Adipocyte (in vitro differentiated cells): ENCODE data around the gene SLC6A8.

Experiments used
- DNase-seq: peaks from one replicate; pipeline ENCODE4 v3.0.0-alpha.2; 2015; ENCODE audit warnings: low read depth
- H3K27me3 ChIP-seq: replicated peaks from 2 replicates; pipeline ENCODE4 v1.7.0; 2013; ENCODE audit warnings: mild to moderate bottlenecking, low read length, moderate library complexity; ENCODE audit not compliant: control insufficient read depth, insufficient read depth
- H3K36me3 ChIP-seq: 2 replicates; pipeline ENCODE4 v1.7.0; 2013; ENCODE audit warnings: low read length, mild to moderate bottlenecking, moderate library complexity; ENCODE audit not compliant: control insufficient read depth, insufficient read depth, severe bottlenecking
- H3K4me1 ChIP-seq: 2 replicates; pipeline ENCODE4 v1.7.0; 2013; ENCODE audit warnings: mild to moderate bottlenecking, low read length, moderate library complexity; ENCODE audit not compliant: control insufficient read depth, insufficient read depth
- H3K4me3 ChIP-seq: 2 replicates; pipeline ENCODE4 v1.7.0; 2013; ENCODE audit warnings: mild to moderate bottlenecking, low read length, moderate library complexity
- H3K9ac ChIP-seq: 2 replicates; pipeline ENCODE4 v1.7.0; 2013; ENCODE audit warnings: mild to moderate bottlenecking, low read length, moderate library complexity
- H3K9me3 ChIP-seq: 2 replicates; pipeline ENCODE4 v1.7.0; 2013; ENCODE audit warnings: mild to moderate bottlenecking, low read length, moderate library complexity; ENCODE audit not compliant: control insufficient read depth

Gene SLC6A8

GRCh38 chrX:153687121-153688039 is at the start of gene SLC6A8:
Gene SLC6A8, plus strand, starts transcription at chrX:153687926. Its CDS starts 649 bp downstream, at chrX:153688575.
- H3K9me3 ChIP-seq = peaks cover 6% of the 10 kb centered on the region
- no peaks in the 10 kb centered on the region for H3K36me3 ChIP-seq
- peak within 1 kb of the TSS; percentile 71 for H3K4me3 ChIP-seq
- H3K4me1 ChIP-seq = peaks cover 7% of the 10 kb centered on the region
- DNase-seq = peak; percentile 79
- no peaks in the 10 kb centered on the region for H3K27me3 ChIP-seq
- no peak within 1 kb of the TSS for H3K9ac ChIP-seq

GRCh38 chrX:153638041-153638371 is 49.7 kb upstream of the SLC6A8 start:
- no peak for DNase-seq
- no peak overlapping the region for H3K4me3 ChIP-seq
- no peaks in the 10 kb centered on the region for H3K9me3 ChIP-seq
- peaks cover 41% of the 10 kb centered on the region for H3K27me3 ChIP-seq
- no peaks in the 10 kb centered on the region for H3K4me1 ChIP-seq
- no peak overlapping the region for H3K9ac ChIP-seq
- H3K36me3 ChIP-seq = no peaks in the 10 kb centered on the region

- Histone ChIP-seq H3K27me3 (peaks cover 44% of the 10 kb centered on the region), H3K9me3 (no peaks in the 10 kb centered on the region), H3K9ac (no peak overlapping the region), H3K4me3 (no peak overlapping the region), H3K4me1 (peaks cover 1% of the 10 kb centered on the region), H3K36me3 (no peaks in the 10 kb centered on the region)
- no peak for DNase-seq
These were observed 49.1 kb upstream of the SLC6A8 start for GRCh38 chrX:153638436-153639176.

DNA sequence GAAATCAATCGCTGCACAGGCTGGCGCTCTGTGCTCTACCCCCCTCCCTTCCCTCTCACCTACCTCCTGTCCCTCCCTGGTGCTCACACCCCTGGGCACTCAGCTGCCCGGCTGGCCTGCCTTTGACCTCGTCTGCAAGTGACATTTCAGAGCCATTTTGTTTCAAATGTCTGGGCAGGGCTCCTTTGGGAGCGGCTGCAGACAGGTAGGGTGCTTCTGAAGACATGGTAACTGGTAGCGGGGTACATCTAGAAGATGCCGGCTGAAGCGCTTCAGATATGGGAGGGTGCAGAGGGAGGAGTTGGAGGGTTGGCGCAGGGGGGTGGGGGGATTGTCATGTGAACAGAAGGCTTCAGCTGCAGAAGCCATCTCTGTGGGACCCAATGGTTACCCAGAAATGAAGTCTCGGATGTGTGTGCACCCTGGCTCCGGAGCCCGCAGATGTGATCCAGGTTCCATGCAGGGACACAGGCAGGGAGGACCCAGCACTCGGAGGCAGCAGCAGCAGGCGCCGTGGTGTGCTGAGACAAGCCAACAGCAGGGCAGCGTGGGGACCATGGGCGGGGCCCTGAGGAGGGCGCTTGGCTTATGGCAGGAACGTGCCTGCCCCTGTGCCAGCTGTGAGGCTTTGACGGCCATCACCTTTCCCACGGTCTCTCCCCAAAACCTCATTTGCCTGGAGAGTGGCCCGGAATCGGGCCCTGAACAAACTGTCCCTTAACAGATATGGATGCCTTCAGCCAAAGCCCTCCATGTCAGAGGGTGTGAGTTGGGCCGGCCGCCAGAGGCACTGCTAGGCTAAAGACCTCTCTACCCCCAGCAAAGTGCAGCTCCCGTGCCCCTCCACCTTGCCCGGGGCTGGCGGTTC is 48.3 kb upstream of the SLC6A8 start:
- no peaks in the 10 kb centered on the region for H3K36me3 ChIP-seq
- peaks cover 3% of the 10 kb centered on the region for H3K4me1 ChIP-seq
- no peak for DNase-seq
- peaks cover 39% of the 10 kb centered on the region for H3K27me3 ChIP-seq
- no peak overlapping the region for H3K4me3 ChIP-seq
- H3K9ac ChIP-seq = no peak overlapping the region
- H3K9me3 ChIP-seq = no peaks in the 10 kb centered on the region

DNA sequence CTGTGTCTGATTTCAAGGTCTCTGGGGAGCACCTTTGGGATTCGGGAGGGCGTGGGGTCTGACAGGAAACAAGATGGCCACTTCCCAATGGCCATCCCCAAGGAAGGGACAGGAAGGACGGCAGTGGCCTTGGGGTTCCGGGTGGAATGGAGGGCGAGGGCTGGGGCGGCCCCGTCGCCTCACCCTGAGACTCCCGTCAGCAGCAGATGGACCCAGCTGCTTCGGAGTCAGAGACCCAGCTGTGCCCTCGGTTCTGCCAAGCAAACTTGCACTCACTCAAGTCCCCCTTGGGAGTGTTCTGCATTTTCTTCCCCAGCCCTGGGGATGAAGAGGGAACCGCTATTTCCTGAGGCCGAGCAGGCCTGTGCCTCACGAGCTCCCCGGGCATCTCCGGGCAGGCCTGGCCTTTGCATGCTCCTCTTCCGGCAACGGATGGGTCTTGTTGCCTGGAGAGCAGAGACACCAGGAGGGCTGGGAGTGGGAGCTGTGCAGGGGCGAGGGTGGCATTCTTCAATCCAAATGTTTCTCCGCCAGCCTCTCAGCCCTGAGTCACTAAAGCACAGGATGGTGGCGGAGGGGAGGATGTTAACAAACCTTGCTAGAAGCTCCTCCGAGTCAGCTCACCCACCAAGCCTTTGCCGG is 47.6 kb upstream of the SLC6A8 start:
- H3K9me3 ChIP-seq = no peaks in the 10 kb centered on the region
- H3K27me3 ChIP-seq = peaks cover 39% of the 10 kb centered on the region
- no peaks in the 10 kb centered on the region for H3K36me3 ChIP-seq
- peaks cover 3% of the 10 kb centered on the region for H3K4me1 ChIP-seq
- H3K9ac ChIP-seq = no peak overlapping the region
- H3K4me3 ChIP-seq = no peak overlapping the region
- no peak for DNase-seq

DNA sequence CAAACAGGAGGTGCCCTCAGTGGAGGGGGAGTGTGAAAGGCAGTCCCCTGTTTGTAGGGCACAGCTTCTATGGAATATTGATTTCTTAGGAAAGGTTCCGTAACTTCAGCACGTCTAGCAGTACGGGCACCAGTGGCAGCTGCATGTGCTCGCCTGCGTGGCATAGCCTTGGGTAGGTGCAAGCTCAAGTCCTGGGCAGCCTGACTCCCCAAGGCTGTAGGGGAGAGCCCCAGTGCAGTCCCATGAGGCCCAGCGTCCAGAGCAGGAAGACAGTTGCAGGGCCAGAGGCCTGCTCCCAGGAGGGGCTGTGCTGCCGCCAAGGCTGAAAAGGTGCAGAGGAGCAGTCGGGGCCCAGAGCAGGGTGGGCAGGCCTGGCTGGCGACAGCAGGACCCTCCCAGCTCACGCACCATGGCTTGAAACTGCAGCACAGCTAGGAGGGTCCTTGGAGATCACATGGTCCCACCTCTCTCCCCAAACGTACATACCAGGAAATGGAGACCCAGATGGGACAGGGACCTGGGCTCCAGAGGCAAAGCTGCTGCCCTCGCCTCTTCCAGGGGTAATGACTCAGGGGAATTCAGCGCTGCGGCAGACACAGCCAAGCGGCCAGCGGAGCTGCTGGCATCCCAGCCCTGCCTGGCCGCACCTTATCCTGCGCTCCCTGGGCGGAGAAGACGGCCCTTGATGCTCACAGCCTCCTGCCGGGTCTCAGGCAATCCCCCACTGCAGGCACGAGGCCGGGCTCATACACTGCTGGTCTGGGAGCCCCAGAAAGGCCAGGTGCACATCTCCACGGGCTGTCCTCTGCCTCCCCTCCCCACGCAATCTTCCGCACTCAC is 46.8 kb upstream of the SLC6A8 start:
- peaks cover 3% of the 10 kb centered on the region for H3K4me1 ChIP-seq
- peaks cover 43% of the 10 kb centered on the region for H3K27me3 ChIP-seq
- H3K36me3 ChIP-seq = no peaks in the 10 kb centered on the region
- DNase-seq = no peak
- H3K9ac ChIP-seq = no peak overlapping the region
- H3K4me3 ChIP-seq = no peak overlapping the region
- no peaks in the 10 kb centered on the region for H3K9me3 ChIP-seq

DNA sequence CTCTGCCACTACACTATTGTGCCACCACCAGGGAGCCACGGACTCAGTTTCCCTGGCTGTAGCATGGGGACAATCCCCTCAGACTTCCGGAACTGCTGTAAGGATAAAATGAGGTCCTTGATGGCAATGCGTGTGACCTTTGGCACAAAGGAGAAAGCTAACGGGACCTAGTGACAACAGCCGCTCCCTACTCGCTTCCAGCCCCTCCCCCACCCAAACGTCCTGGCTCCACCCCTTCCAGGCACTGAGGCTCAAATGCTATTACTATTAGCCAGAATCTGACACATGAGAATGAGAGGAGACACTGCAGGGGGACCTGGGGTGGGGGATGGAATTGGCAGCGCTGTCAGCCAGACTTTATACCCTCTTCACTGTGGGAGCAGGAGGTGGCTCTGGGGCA is 46.1 kb upstream of the SLC6A8 start:
- Histone ChIP-seq H3K9ac (no peak overlapping the region), H3K27me3 (peaks cover 44% of the 10 kb centered on the region), H3K4me1 (peaks cover 3% of the 10 kb centered on the region), H3K9me3 (no peaks in the 10 kb centered on the region), H3K4me3 (no peak overlapping the region), H3K36me3 (no peaks in the 10 kb centered on the region)
- no peak for DNase-seq

GRCh38 chrX:153642051-153642654 is 45.6 kb upstream of the SLC6A8 start:
- H3K36me3 ChIP-seq = no peaks in the 10 kb centered on the region
- H3K27me3 ChIP-seq = peaks cover 45% of the 10 kb centered on the region
- peaks cover 3% of the 10 kb centered on the region for H3K4me1 ChIP-seq
- no peak overlapping the region for H3K9ac ChIP-seq
- no peaks in the 10 kb centered on the region for H3K9me3 ChIP-seq
- DNase-seq = peak; percentile 21
- no peak overlapping the region for H3K4me3 ChIP-seq

GRCh38 chrX:153642655-153643430 is 44.9 kb upstream of the SLC6A8 start:
- Histone ChIP-seq H3K4me1 (peaks cover 3% of the 10 kb centered on the region), H3K9me3 (no peaks in the 10 kb centered on the region), H3K9ac (no peak overlapping the region), H3K36me3 (no peaks in the 10 kb centered on the region), H3K27me3 (peaks cover 45% of the 10 kb centered on the region), H3K4me3 (no peak overlapping the region)
- DNase-seq = no peak
